ENCODE data around the gene ASB16.

Gene ASB16

DNA sequence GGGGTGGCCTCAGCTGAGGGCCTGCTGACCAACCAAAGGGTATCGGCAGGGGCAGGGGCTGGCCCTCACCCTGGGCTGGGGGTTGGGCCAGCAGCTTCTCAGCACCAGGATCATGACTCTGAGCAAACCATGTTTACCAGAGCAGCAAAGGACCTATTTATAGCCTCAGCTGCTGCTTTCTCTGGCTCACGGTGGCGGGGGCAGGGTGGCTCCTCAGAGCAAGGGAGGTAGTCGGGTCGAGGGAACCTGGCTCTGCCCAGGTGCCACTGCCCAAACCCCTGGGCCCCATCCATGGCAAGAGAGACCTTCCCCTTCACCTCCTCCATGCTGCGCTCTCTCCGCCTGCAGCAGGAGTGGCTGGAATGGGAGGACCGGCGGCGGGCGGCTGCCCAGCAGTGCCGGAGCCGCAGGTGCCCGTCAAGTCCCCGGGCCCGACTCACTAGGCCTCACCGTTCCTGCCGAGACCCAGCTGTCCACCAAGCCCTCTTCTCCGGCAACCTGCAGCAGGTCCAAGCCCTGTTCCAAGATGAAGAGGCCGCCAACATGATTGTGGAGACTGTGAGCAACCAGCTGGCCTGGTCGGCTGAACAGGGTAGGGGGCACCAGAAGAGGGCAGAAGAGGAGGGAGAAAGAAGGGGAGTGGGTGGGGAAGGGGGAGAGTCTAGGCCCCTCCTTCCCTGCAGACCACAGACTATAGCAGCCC lies at the start of gene ASB16:
Gene ASB16, plus strand, starts transcription at position 206 of the 703 bp plus-strand sequence. Its CDS starts 86 bp downstream, at position 292.
- TF ChIP-seq, protein P1, sequence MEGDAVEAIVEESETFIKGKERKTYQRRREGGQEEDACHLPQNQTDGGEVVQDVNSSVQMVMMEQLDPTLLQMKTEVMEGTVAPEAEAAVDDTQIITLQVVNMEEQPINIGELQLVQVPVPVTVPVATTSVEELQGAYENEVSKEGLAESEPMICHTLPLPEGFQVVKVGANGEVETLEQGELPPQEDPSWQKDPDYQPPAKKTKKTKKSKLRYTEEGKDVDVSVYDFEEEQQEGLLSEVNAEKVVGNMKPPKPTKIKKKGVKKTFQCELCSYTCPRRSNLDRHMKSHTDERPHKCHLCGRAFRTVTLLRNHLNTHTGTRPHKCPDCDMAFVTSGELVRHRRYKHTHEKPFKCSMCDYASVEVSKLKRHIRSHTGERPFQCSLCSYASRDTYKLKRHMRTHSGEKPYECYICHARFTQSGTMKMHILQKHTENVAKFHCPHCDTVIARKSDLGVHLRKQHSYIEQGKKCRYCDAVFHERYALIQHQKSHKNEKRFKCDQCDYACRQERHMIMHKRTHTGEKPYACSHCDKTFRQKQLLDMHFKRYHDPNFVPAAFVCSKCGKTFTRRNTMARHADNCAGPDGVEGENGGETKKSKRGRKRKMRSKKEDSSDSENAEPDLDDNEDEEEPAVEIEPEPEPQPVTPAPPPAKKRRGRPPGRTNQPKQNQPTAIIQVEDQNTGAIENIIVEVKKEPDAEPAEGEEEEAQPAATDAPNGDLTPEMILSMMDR (IDR thresholded peaks at IDR 0.05; ENCODE audit: low read depth, low read length, missing control alignments), result no peak
- no peak within 1 kb of the TSS for H3K4me3 ChIP-seq (ENCODE audit: low read depth, low read length)
- DNase-seq (ENCODE audit: low read depth), result no peak

DNA sequence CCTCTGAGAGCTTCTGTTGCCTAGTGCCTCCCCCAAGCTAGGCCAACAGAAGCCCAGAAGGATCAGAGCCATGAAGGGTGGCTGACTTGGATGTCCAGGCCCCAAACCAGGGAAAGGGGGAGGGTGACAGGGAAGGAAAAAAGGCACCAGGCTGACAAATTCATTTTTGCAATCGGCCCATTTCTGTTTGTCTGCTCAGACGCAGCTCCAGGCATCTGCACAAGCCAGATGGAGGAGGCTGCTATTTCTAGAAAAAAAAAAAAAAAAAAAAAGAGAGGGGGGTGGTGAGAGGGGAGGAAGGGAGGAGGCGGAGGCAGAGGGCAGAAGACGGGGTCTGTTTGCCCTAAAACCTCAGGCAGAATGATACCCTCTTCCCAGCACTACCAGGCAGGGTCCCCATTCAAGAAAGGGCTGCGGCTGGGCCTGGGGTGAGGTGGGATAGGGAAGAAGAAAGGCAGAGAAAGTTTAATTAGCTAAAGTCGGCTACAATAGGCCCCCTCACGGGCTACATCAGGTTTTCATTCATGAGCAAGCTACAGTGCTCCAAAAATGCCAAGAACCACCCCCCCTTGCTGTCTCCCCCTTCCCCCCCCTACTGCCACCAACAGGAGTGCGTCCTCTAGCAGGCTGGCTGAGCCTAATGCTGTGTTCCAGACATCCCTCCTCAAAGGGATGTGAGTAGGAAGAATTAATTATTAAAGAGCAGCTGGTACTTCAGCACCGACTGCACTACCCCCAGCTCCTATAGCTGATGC lies 49.5 kb upstream of the ASB16 start:
- DNase-seq (ENCODE audit: low read depth), result no peak
- H3K4me3 ChIP-seq (ENCODE audit: low read depth, low read length), result no peak overlapping the region
- TF ChIP-seq, protein P1 (IDR thresholded peaks at IDR 0.05; ENCODE audit: low read depth, low read length, missing control alignments), result no peak

GRCh38 chr17:44121997-44122815 lies 48.3 kb upstream of the ASB16 start:
- no peak for DNase-seq (ENCODE audit: low read depth)
- peak overlapping the region; percentile 79 for H3K4me3 ChIP-seq (ENCODE audit: low read depth, low read length)
- TF ChIP-seq, protein P1 (IDR thresholded peaks at IDR 0.05; ENCODE audit: low read depth, low read length, missing control alignments), result no peak

- DNase-seq (ENCODE audit: low read depth), result no peak
- TF ChIP-seq, protein P1 (IDR thresholded peaks at IDR 0.05; ENCODE audit: low read depth, low read length, missing control alignments), result no peak
- H3K4me3 ChIP-seq (ENCODE audit: low read depth, low read length), result peak overlapping the region; percentile 79
Measured at GRCh38 chr17:44122816-44123355, 47.6 kb upstream of the ASB16 start.

DNA sequence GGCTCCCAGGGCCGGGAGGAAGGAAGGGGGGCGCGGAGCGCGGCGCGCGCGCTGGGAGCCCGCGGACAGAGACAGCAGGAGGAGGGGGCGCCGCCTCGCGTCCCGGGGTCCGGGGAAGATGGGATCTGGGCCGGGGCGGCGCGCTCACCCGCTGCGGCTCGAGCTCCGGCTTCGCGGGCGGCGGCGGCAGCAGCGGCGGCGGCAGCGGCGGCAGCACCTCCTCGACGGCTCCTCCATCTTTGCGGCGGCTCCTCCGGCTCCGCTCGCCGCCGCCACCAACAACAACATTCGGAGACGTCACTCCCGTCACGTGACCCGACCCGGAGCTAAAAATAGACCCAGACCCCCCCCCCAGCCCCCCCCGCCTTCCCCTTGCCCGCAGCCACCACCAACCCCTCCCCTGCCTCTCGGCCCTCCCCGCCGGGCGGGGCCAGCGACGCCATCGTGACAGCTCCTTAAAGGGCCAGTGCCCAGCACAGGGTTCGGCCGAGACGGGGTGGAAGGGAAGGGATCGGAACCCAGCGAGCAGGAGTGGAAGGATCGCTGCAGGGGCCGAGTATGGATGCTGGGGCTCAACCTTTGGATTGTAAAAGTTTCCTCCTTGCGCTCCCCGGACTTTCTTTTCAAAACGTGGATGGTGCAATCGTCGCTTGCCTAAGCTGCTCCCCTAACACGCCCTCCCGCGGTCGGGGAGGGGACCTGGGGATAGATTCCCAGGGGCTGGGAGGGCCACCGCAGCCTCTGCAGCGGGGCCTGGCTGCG lies 47.0 kb upstream of the ASB16 start, which contains the start of gene HDAC5:
Gene HDAC5, minus strand, starts transcription at position 286 of the 762 bp plus-strand sequence. CDS start 6,126 bp downstream, outside the sequence.
- TF ChIP-seq, protein P1 (IDR thresholded peaks at IDR 0.05; ENCODE audit: low read depth, low read length, missing control alignments), result peak; percentile 75
- DNase-seq (ENCODE audit: low read depth), result peak; percentile 75
- peak within 1 kb of the TSS; percentile 79 for H3K4me3 ChIP-seq (ENCODE audit: low read depth, low read length)

DNA sequence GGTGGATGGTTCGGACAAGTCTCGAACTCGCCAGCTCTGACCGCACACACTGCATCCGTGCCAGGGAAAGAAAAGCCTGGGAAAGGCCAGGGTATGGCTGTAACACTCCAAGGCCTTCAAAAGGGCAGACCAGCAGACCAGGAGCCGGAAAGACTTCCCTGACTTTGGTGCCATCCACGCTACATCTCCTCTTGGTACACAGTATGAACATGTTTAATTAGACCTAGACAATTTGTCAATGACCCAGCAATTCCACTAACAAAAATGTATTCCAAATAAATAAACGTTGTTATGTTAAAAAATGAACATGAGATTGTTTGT lies 46.4 kb upstream of the ASB16 start:
- DNase-seq (ENCODE audit: low read depth), result no peak
- peak overlapping the region; percentile 74 for H3K4me3 ChIP-seq (ENCODE audit: low read depth, low read length)
- TF ChIP-seq, protein P1 (IDR thresholded peaks at IDR 0.05; ENCODE audit: low read depth, low read length, missing control alignments), result no peak

All from GM12864 (cell line).